ENCODE results near the gene SUOX. TPM values are rescaled to one million over a fixed set of nuclear protein-coding genes. Genes with fewer than 3 reads are reported as not detected.
"Not testable (repeated sequence)": the region's sequence is repeated elsewhere in the genome, so short reads cannot be mapped to it uniquely, and the experiment has no call there.

Gene SUOX
- total RNA-seq, 1 donor from 2014 or later = 13.8 TPM

GRCh38 chr12:55983232-55983842, 13.7 kb upstream of the SUOX start:
- DNase-seq (ENCODE audit: low read depth, low spot score) = no peak

- no peak for DNase-seq (ENCODE audit: low read depth, low spot score)
These were observed 12.2 kb upstream of the SUOX start for GRCh38 chr12:55984861-55985260.

GRCh38 chr12:55985341-55985740, 11.7 kb upstream of the SUOX start:
- DNase-seq (ENCODE audit: low read depth, low spot score) = no peak

GRCh38 chr12:55985976-55986375, 11.1 kb upstream of the SUOX start:
- DNase-seq (ENCODE audit: low read depth, low spot score) = not testable (repeated sequence)

GRCh38 chr12:55991110-55991509, 6.0 kb upstream of the SUOX start:
- no peak for DNase-seq (ENCODE audit: low read depth, low spot score)

- DNase-seq (ENCODE audit: low read depth, low spot score) = no peak
These were observed 3.7 kb upstream of the SUOX start for GRCh38 chr12:55993230-55993853.

- DNase-seq (ENCODE audit: low read depth, low spot score) = no peak
These were observed 1.7 kb upstream of the SUOX start for GRCh38 chr12:55995366-55995765.

- no peak for DNase-seq (ENCODE audit: low read depth, low spot score)
These were observed 818 bp upstream of the SUOX start for GRCh38 chr12:55996201-55996714.

GRCh38 chr12:55997535-55997859, 421 bp downstream of the SUOX start:
- DNase-seq (ENCODE audit: low read depth, low spot score) = no peak

- not testable (repeated sequence) for DNase-seq (ENCODE audit: low read depth, low spot score)
These were observed 2.4 kb downstream of the SUOX start for GRCh38 chr12:55999522-55999921.

- DNase-seq (ENCODE audit: low read depth, low spot score) = not testable (repeated sequence)
These were observed 3.0 kb downstream of the SUOX start for GRCh38 chr12:55999999-56000540.

- no peak for DNase-seq (ENCODE audit: low read depth, low spot score)
These were observed 4.5 kb downstream of the SUOX start for GRCh38 chr12:56001487-56002100.

- DNase-seq (ENCODE audit: low read depth, low spot score) = not testable (repeated sequence)
These were observed 6.3 kb downstream of the SUOX start for GRCh38 chr12:56003376-56003775.

- no peak for DNase-seq (ENCODE audit: low read depth, low spot score)
These were observed 7.1 kb downstream of the SUOX start for GRCh38 chr12:56004211-56004610.

- no peak for DNase-seq (ENCODE audit: low read depth, low spot score)
These were observed 10.8 kb downstream of the SUOX start for GRCh38 chr12:56007564-56008559.

GRCh38 chr12:56010111-56010570, 13.1 kb downstream of the SUOX start:
- no peak for DNase-seq (ENCODE audit: low read depth, low spot score)

GRCh38 chr12:56011509-56012090, 14.5 kb downstream of the SUOX start:
- no peak for DNase-seq (ENCODE audit: low read depth, low spot score)

GRCh38 chr12:56013482-56013881, 16.4 kb downstream of the SUOX start:
- no peak for DNase-seq (ENCODE audit: low read depth, low spot score)

- DNase-seq (ENCODE audit: low read depth, low spot score) = no peak
These were observed 17.1 kb downstream of the SUOX start for GRCh38 chr12:56014205-56014604.

GRCh38 chr12:56017181-56017580, 20.1 kb downstream of the SUOX start:
- DNase-seq (ENCODE audit: low read depth, low spot score) = no peak

GRCh38 chr12:56018356-56018755, 21.3 kb downstream of the SUOX start:
- no peak for DNase-seq (ENCODE audit: low read depth, low spot score)
